Breast epithelium (tissue), 4 donors: Measurements from ENCODE around the gene COL23A1. TPM values are rescaled to one million over a fixed set of nuclear protein-coding genes. Genes with fewer than 3 reads are reported as not detected.

ENCODE experiments used
- DNase-seq, 2 donors: peaks; one replicate each; pipeline ENCODE4 v3.0.0-alpha.2; 2019; ENCODE audit warnings: low spot score in 2 of 2
- H3K27ac ChIP-seq, 2 donors: fragments of 200-600 bp; sonication (generic) in 1 of 2; one replicate each; pipeline ENCODE4 v1.5.1; 2016 to 2019; ENCODE audit warnings: mild to moderate bottlenecking in 1 of 2
- H3K27me3 ChIP-seq, 2 donors: fragments of 200-600 bp; sonication (generic) in 1 of 2; one replicate each; pipeline versions ENCODE4 v1.5.1 to v1.6.0; 2017 to 2019; ENCODE audit warnings: control low read depth in 1 of 2, mild to moderate bottlenecking in 1 of 2
- H3K36me3 ChIP-seq: fragments of 200-600 bp; one replicate; pipeline ENCODE4 v1.5.1; 2019
- H3K4me1 ChIP-seq, 2 donors: fragments of 200-600 bp; sonication (generic); one replicate each; pipeline ENCODE4 v1.5.1; 2016 to 2019; ENCODE audit warnings: control low read depth in 1 of 2
- H3K4me3 ChIP-seq, 3 donors: fragments of 200-600 bp; sonication (generic); 1 replicate in 2 of 3; 2 replicates in 1 of 3; pipeline ENCODE4 v1.5.1; 2016 to 2019; ENCODE audit warnings: mild to moderate bottlenecking in 3 of 3, moderate library complexity in 2 of 3
- H3K9me3 ChIP-seq, 2 donors: fragments of 200-600 bp; sonication (generic) in 1 of 2; one replicate each; pipeline ENCODE4 v1.5.1; 2016 to 2019; ENCODE audit warnings: control low read depth in 1 of 2
- CTCF ChIP-seq, 3 donors: fragments of 450-650 bp; IDR thresholded peaks; one replicate each; pipeline ENCODE4 v1.5.1; 2016 to 2017; ENCODE audit warnings: antibody characterized with exemption in 3 of 3, mild to moderate bottlenecking in 3 of 3, moderate library complexity in 3 of 3
- POLR2A ChIP-seq: fragments of 450-650 bp; IDR thresholded peaks from one replicate; pipeline ENCODE4 v1.6.1; 2016; ENCODE audit warnings: antibody characterized with exemption, mild to moderate bottlenecking, moderate library complexity
- POLR2AphosphoS5 ChIP-seq, 3 donors: sonication (generic); formaldehyde crosslinking; IDR thresholded peaks; one replicate each; pipeline ENCODE4 v1.6.1; 2017; ENCODE audit warnings: antibody characterized with exemption in 3 of 3
- intact Hi-C: fragments of 100-400 bp; cut with DNase I; formaldehyde crosslinking; loops from one replicate; pipeline ENCODE4 v1.15.1; 2023; ENCODE audit warnings: low total_unique reads
- total RNA-seq, 3 donors: library from RNA; depleted of rRNA; stranded (reverse); fragments of >200 nt; gene quantifications; one replicate each; pipeline ENCODE4 v1.1.0, GENCODE V29; 2016

COL23A1 gene
- total RNA-seq, 3 donors from 2014 or later, result 0.32 to 3.3 (median 2.6) TPM

- TF ChIP-seq POLR2AphosphoS5 (IDR thresholded peaks at IDR 0.05), result no peak
- no peak for TF ChIP-seq POLR2A
- no peak for TF ChIP-seq CTCF (IDR thresholded peaks at IDR 0.05)
- no peak for DNase-seq
Observed at GRCh38 chr5:178324481-178325310, 265.5 kb downstream of the COL23A1 start.

GRCh38 chr5:178323961-178324360, 266.2 kb downstream of the COL23A1 start:
- DNase-seq, result no peak

More at GRCh38 chr5:178324481-178325310, 265.5 kb downstream of the COL23A1 start:
- no peaks in the 10 kb centered on the region for H3K36me3 ChIP-seq
- intact Hi-C loops, result no loop called here
- H3K27ac ChIP-seq, result no peak overlapping the region
- H3K9me3 ChIP-seq, result no peaks in the 10 kb centered on the region
- H3K4me3 ChIP-seq, result no peak overlapping the region
- peaks cover 0 to 7% of the 10 kb centered on the region in 2 donors for H3K27me3 ChIP-seq
- no peaks in the 10 kb centered on the region for H3K4me1 ChIP-seq

GRCh38 chr5:178323541-178323865, 266.7 kb downstream of the COL23A1 start:
- Histone ChIP-seq H3K9me3 (no peaks in the 10 kb centered on the region), H3K27ac (no peak overlapping the region), H3K36me3 (no peaks in the 10 kb centered on the region), H3K4me1 (no peaks in the 10 kb centered on the region), H3K4me3 (no peak overlapping the region), H3K27me3 (peaks cover 0 to 7% of the 10 kb centered on the region in 2 donors)
- TF ChIP-seq POLR2AphosphoS5 (IDR thresholded peaks at IDR 0.05) (no peak), CTCF (IDR thresholded peaks at IDR 0.05) (no peak), POLR2A (no peak)
- DNase-seq, result no peak
- intact Hi-C loops, result no loop called here

More at GRCh38 chr5:178323961-178324360, 266.2 kb downstream of the COL23A1 start:
- Histone ChIP-seq H3K27ac (no peak overlapping the region), H3K36me3 (no peaks in the 10 kb centered on the region), H3K4me3 (no peak overlapping the region), H3K4me1 (no peaks in the 10 kb centered on the region), H3K9me3 (no peaks in the 10 kb centered on the region), H3K27me3 (peaks cover 0 to 7% of the 10 kb centered on the region in 2 donors)
- TF ChIP-seq POLR2A (no peak), POLR2AphosphoS5 (IDR thresholded peaks at IDR 0.05) (no peak)
- intact Hi-C loops, result no loop called here

GRCh38 chr5:178322736-178323540, 267.3 kb downstream of the COL23A1 start:
- Histone ChIP-seq H3K27me3 (peaks cover 0 to 7% of the 10 kb centered on the region in 2 donors), H3K4me1 (no peaks in the 10 kb centered on the region), H3K27ac (no peak overlapping the region), H3K36me3 (no peaks in the 10 kb centered on the region), H3K4me3 (no peak overlapping the region), H3K9me3 (no peaks in the 10 kb centered on the region)
- TF ChIP-seq CTCF (IDR thresholded peaks at IDR 0.05) (no peak), POLR2A (no peak), POLR2AphosphoS5 (IDR thresholded peaks at IDR 0.05) (no peak)
- intact Hi-C loops, result no loop called here
- no peak for DNase-seq

GRCh38 chr5:178320281-178320855, 269.8 kb downstream of the COL23A1 start:
- no peaks in the 10 kb centered on the region for H3K36me3 ChIP-seq
- no peaks in the 10 kb centered on the region for H3K4me1 ChIP-seq
- H3K9me3 ChIP-seq, result no peaks in the 10 kb centered on the region
- DNase-seq, result no peak
- peaks cover 0 to 7% of the 10 kb centered on the region in 2 donors for H3K27me3 ChIP-seq
- TF ChIP-seq POLR2AphosphoS5 (IDR thresholded peaks at IDR 0.05), result no peak
- TF ChIP-seq CTCF (IDR thresholded peaks at IDR 0.05), result no peak
- no peak for TF ChIP-seq POLR2A
- H3K27ac ChIP-seq, result no peak overlapping the region
- intact Hi-C loops, result no loop called here
- H3K4me3 ChIP-seq, result no peak overlapping the region
